Effector CD4-positive, alpha-beta T cell (primary cell): Measurements from ENCODE around the gene EMC10.
A peak's percentile ranks its signal among the peaks of the same experiment; 100 is the strongest.
"Not testable (repeated sequence)": the region's sequence is repeated elsewhere in the genome, so short reads cannot be mapped to it uniquely, and the experiment has no call there.

ENCODE experiments used
- DNase-seq: peaks from one replicate; pipeline ENCODE4 v3.0.0-alpha.2; 2020
- total RNA-seq: gene quantifications from one replicate; lab custom pipeline; 2026; lab: John Stamatoyannopoulos, UW

The EMC10 gene
- total RNA-seq: 83.5 reads per million, percentile 79 among the genes with 10 or more reads in this experiment

DNA sequence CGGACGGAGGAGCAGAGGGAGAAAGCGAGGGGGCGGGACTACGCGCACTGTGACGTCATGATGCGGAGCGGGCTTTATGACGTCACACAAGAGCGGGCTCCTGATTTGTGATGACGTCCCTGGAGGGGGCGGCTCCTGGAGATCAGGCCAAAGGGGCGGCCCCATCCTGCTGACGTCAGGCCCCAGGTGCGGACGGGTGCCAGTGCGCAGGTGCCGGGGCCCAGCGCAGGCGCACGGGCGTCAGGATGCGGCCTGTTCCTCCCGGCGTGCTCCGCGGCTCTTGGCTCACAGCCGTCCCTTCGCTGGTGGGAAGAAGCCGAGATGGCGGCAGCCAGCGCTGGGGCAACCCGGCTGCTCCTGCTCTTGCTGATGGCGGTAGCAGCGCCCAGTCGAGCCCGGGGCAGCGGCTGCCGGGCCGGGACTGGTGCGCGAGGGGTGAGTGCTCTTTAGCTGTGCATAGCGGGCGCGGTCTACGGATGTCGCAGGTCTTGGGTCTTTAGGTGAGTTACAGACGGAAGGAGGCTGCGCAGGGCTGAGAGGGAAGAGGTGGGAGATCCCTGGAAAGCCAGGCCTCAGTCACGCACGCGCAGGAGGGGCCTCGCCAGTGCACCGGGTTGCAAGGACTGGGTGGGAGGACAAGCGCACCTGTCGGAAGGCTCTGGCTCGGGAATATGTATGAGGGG lies at the start of gene EMC10, which contains the start of gene GARIN5A:
EMC10 (plus strand) TSS at position 284 of the 683 bp plus-strand sequence; CDS start at position 322, 38 bp downstream.
GARIN5A (minus strand) TSS at position 625 of the 683 bp plus-strand sequence; CDS start at position 165, 460 bp downstream.
- DNase-seq: peak; percentile 85

DNA sequence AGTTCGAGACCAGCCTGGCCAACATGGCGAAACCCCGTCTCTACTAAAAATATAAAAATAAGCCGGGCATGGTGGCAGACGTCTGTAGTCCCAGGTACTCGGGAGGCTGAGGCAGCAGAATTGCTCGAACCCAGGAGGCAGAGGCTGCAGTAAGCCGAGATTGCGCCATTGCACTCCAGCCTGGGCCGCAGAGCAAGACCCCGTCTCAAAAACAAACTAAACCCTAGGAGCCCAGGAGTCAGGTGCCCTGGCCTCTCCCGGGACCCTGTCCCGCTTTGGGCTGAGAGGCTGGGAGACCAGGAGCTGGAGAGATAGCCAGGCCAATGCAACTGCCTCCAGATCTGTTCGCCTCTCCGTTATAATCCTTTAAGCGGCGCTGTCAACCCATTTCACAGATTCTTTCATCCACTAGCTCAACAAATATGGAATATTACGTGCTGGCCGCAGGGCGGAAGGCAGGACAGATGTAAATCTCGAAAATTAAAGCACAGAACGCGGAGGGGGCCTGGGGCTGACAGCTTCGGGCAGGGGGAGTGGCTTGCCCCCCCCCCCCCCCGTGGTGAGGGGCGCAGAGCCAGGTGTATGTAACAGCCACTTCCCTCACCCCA lies 48.9 kb upstream of the EMC10 start:
- DNase-seq: no peak

DNA sequence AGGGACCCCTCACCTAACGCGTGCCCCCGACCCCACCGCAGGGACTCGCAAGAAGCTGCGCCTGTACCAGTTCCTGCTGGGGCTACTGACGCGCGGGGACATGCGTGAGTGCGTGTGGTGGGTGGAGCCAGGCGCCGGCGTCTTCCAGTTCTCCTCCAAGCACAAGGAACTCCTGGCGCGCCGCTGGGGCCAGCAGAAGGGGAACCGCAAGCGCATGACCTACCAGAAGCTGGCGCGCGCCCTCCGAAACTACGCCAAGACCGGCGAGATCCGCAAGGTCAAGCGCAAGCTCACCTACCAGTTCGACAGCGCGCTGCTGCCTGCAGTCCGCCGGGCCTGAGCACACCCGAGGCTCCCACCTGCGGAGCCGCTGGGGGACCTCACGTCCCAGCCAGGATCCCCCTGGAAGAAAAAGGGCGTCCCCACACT lies 48.3 kb upstream of the EMC10 start:
- peak; percentile 10 for DNase-seq

DNA sequence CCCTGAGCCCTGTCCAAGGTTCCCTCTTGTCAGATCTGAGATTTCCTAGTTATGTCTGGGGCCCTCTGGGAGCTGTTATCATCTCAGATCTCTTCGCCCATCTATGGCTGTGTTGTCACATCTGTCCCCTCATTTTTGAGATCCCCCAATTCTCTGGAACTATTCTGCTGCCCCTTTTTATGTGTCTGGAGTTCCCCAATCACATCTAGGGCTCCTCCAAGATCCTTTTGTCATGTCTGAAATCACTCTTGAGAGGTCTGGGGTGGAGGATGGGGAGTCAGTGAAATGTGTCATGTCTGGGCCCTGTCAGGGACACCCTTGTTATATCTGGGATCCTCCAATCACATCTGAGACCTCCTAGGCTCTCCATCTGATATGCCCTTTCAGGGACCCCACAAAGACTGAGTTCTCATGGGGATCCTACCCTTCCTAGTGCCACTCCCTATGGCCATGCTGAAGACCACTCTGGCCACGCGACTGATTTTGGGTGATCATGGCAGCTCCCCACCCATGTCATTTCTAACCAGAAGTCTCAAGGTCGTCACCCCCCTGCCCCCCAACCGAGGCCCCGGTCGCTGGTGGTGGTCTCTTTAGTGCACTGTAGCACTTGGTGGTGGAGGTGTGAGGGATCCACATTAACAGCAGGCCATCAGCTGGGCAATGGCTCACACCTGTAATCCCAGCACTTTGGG lies 47.4 kb upstream of the EMC10 start:
- DNase-seq: no peak

DNA sequence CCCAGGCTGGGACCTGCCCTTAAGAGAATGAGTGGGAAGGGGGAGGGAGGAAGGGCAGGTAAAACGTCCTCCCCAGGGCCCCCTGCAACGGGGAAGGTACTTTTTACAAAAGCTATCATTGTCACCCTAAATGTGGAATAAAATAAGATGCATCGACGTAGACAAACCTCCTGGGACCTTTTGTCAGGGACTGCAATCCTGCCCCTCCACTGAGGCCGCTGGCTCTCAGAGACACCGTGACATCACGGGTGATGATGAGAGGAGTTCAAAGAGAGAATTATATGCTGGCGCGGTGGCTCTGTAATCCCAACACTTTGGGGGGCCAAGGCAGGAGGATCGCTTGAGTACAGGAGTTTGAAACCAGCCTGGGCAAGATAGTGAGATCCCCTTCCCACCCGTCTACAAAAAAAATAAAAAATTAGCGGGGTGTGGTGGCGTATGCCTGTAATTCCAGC lies 45.4 kb upstream of the EMC10 start:
- DNase-seq: no peak

DNA sequence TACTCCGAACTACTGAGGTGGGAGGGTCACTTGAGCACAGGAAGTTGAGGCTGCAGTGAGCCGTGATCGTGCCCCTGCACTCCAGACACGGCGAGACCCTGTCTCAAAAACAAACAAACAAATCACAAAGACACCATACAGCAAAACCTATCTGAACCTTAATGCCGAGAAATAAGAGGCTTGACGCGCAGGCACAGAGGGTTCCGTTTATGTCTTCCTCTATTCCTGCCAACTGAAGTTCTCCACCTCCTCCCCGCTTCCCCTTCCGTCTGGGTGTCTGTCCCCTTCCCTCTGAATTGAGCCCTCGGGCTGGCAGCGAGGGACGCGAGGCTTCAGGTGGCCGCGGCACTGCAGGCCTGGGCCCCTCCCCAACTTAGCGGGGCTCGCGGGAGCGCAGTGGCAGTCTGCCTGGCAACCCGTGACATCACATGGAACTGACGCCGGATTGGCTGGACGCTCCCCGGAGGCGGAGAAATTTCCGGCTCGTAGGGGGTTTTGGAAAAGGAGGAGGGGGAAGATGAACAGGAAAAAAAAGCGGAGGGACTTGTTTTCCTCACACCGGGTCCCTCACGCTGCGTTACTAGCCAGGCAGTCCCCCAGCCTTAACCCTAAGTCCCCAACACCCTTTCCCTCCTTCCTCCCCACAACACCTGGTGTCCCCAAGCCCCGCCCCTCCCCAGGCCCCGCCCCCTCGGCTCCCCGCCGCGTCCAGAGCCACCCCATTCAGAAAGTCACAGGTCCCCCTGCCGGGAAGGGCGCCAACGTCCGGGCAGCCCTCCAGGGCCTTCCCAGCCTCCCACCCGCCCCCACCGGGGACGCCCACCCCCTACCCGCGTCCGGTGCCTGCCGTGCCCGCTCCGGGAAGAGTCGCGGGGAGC lies 44.7 kb upstream of the EMC10 start:
- DNase-seq: peak; percentile 85

DNA sequence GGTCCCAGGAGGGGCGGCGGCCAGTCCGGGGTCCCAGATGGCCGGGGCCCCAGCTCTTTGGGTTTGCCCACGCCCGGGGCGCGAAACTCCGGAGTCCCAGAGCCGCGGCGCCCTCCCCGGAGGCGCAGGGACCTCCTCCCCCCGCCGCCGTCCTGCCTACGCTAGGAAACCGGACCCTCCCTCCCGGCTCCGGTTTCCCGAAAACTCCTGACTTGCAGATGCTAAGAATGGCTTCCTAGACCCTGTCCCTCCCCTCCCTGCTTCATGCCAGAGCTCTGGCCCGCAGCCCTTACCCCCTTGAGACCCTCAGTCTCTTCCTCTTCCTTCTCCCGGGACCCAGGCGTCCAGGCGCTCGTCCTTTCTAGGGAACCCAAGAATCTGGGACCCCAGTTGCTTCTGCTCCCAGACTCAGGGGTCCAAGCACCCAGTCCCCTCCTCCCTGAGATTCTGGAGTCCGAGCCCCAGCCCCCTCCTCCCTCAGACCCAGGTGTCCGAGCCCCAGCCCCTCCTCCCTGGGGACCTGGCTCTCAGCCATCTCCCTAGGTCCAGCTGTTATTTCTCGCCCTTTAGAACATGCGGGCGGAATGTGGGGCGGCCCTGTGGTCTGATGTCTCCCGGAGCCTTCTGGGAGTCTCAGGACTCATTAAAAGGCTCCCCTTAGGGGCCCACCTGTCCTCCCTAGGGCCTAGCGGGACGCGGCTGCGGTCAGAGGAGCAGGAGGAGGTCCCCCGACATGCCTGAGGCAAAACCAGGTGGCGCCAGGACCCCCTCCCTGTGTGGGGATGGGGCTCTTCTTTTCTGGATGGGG lies 43.9 kb upstream of the EMC10 start, which contains the start of gene MYBPC2:
MYBPC2 (plus strand) TSS at position 672 of the 808 bp plus-strand sequence; CDS start at position 734, 62 bp downstream.
- no peak for DNase-seq

DNA sequence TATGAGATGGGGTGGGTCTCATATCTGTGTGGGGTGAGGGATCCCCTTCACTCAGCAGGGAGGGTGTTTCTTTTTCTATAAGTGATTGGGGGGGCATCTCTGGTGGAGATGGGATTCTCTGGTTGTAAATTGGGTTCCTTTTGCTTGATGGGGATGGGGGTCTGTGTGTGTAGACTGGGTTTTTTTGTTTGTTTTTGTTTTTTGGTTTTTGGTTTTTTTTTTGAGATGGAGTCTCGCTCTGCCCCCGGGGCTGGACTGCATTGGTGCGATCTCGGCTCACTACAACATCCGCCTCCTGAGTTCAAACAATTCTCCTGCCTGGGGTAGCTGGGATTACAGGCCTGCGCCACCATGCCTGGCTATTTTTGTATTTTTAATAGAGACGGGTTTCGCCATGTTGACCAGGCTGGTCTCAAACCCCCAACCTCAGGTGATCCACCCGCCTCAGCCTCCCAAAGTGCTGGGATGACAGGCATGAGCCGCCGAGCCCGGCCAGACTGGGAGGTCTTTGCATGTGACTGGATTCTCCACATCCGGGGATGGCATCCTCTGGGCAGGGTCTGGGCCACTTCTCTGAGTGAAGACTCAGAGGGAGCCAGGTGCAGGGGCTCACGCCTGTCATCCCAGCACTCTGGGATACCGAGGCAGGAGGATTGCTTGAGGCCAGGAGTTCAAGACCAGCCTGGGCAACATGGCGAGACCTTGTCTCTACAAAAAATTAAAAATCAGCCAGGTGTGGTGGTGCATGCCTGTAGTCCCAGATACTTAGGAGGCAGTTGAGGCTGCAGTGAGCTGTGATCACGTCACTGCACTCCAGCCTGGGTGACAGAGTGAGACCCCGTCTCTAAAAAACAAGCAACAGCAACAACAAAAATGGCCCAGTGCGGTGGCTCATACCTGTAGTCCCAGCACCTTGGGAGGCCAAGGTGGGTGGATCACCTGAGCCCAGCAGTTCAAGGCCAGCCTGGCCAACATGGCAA lies 42.8 kb upstream of the EMC10 start:
- no peak for DNase-seq

DNA sequence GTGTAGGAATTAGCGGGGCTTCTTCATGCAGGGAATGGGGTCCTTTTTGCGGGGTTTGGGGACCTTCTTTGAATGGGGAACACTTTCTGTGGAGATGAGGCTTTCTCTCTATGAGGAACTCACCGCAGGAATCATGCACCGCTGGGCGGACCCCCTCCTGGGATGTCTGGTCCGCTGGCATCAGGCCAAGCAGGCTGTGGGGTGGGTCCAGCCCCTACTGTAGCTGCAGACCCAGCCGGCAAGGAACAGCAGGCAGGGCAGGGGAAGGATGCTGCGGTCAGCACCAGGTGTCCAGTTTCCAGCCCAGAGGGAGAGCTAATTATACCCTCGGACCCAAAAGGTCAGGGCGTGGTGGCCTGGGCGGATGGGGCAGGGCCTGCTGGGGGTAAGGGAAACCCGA lies 41.8 kb upstream of the EMC10 start:
- DNase-seq: no peak

DNA sequence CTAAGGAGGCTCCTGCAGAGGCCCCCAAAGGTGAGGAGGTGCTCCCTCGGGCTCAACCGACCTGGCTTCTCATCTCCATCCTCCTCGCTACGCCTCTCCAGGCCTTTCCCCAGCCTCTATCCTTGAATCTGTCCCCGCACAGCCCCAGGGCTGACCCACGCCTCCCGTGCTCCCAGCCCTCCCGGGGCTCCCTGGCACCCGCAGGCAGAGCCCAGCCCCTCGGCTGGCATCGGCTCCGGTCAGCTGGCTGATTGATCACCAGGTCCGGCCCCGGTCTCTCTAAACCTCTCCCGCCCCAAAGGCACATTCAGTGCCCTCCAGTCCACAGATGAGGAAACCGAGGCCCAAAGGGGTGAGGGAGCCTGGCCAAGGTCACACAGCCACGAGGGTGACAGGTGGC lies 41.1 kb upstream of the EMC10 start:
- DNase-seq: no peak

DNA sequence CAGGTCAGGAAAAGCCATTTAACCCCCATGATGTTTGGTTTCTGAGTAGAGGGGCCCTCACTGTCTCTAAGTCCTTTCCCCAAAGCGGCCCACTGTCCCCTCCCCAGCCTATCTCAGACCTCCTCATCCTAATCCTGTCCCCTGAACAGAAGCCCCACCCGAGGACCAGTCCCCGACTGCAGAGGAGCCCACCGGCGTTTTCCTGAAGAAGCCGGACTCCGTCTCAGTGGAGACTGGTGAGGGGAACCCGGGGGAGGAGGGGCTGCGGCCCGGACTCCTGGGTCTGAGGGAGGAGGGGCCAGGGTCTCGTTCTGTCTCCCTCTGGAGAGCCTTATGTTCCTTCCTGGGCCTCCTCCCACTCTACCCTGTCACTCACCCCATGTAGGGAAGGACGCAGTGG lies 40.7 kb upstream of the EMC10 start:
- DNase-seq: no peak

DNA sequence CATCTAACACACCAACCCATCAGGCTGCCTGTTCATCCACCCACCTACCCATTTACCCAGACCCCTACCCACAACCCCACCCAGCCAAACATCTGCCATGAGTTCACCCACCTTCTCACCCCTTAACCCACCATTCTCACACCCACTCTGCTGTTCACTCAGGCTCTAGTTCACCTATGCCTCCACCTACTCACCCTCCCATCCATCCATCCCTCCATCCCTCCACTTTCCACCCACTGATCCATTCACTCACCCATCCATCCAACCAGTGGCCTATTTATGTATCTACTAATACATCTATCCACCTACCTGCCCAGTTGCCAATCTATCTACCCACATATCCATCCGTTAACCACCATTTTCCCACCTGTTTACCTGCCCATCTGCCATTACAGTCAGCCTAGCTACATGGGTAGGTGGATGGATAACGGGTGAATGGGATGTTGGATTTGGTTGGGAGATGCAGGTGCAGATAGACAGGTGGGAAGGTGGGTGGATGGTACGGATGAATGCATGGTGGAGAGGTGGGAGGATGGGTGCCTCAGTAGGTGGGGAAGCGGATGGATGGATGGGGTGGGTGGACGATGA lies 38.4 kb upstream of the EMC10 start:
- no peak for DNase-seq

DNA sequence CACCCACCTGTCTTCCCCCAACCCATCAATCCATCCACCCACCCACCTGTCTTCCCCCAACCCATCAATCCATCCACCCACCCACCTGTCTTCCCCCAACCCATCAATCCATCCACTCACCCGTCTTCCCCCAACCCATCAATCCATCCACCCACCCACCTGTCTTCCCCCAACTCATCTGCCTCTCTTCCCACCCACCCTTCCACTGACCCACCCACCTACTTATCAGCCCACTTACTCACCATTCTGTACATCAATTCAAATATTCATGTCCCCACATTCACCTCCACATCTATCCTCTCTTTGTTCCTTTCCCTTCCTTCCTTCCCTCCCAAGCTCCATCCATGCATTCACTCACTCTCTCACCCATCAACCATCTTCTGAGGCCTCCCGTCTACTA lies 37.2 kb upstream of the EMC10 start:
- DNase-seq: not testable (repeated sequence)

DNA sequence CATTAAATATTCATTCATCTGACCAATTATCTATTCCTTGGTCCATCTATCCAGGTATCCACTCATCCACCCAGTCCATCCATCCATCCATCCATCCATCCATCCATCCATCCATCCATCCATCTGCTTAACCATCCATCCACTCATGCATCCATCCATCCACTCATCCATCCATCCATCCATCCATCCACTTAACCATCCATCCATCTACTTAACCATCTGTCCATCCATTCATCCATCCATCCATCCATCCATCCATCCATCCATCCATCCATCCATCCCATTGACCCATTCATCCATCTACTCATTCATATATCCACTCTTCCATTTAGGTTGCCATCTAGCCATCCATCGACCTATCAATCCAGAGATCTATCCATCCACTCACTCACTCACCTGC lies 32.2 kb upstream of the EMC10 start:
- no peak for DNase-seq

DNA sequence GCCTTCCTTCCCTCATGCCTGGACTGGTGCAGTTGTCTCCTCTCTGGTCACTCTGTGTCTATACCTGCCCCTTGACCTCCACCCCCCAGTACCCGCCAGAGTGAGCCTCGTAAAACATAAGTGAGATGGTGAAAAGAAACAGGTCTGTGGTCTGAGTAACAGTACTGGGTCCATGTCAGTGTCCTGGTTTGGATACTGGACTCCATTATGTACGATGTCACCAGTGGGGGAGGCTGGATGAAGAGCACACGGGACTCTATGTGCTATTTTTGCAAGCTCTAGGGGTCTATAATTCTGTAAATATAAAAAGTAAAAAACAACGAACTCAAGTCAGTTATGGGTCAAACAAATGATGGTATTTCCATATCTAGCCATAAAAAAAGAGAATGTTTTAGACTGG lies 29.3 kb upstream of the EMC10 start:
- DNase-seq: no peak

DNA sequence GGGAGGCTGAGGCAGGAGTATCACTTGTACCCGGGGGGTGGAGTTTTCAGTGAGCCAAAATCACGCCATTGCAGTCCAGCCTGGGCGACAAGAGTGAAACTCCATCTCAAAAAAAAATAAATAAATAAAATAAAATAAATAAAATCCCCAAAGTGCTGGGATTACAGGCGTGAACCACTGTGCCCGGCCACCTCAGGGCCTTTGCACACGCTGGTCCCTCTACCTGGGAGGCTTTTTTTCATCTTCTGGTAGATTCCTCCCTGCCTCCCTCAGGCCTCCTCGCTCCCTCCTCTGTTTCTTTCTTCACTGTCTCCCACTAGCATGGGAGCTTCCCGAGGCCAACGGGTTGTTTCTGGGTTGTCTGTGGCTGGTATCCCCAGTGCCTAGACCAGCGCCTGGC lies 28.6 kb upstream of the EMC10 start:
- DNase-seq: no peak

DNA sequence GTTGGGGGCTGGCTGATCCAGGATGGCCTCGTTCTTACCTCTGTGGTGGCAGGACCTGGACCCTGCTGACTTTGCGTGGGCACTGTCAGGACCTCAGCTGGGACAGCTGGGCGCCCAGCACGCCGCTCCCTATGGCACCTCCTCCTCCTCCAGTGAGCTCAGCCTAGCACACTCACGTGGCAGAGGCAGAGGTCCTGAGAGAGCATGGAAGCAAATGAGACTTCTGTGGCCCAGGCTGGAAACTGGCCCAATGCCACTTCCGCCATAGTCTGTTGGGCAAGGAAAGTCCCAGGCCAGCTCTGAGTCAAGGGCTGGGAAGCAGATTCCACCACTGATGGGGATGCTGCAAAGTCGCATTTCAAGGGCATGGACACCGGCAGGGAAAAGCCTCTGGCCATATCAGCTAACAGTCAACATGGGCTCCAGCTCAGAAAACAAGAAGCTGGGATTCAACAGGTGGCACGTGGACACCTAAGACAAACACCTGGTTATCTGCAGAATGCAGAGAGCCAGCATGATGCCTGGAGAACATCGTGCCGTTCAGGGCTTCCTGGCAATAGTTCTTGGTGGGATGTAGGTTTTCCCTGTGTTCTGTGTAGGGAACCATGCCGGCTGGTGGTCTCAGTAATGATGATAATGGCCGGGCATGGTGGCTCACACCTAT lies 26.9 kb upstream of the EMC10 start:
- no peak for DNase-seq

DNA sequence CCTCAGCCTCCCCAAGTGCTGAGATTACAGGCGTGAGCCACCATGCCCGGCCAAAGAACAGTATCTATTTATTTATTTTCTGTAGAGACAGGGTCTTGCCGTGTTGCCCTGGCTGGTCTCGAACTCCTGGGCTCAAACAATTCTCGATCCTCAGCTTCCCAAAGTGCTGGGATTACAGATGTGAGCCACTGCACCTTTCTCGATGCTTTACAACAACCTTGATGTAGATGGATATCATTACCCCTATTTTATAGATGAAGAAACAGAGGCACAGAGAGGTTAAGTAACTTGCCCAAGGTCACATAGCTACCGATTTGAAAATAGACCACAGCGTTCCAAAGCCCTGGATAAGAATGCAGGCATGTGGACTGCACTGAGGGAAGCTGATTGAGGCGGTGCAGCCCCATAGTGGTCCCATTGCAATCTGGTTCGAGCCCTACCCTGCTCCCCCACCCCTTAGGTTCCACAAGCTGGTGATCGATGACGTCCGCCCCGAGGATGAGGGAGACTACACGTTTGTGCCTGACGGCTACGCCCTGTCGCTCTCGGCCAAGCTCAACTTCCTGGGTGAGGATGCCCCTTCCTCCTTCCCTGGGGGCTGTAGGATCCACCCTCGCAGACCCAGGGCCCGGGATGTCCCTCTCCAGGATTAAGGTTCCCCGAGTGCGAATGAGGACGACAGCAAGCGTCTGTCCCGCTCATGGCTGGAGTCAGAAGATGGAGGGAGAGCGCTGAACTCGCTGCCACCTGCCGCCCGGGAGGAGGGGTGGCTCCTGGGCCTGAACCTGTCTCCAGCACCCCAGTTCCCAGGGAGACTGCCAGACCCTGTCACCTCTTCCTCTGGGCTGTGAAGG lies 25.7 kb upstream of the EMC10 start:
- DNase-seq: no peak

DNA sequence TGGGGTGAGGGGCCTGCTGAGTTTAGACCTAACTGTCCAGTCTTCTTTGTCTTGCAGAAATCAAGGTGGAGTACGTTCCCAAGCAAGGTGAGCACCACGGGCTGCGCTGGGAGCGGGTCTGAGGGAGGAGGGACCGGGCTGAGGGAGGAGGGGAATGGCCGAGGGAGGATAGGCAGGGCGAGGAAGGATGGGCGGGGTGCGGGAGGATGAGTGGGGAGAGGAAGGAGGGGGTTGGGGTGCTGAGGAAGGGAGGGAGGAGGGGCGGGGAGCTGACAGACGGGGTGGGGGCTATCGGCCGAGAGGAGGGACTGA lies 25.1 kb upstream of the EMC10 start:
- no peak for DNase-seq
